Measurements from ENCODE around the gene SI.

Gene SI

GRCh38 chr3:164940745-164941144 lies 137.6 kb downstream of the SI start:
- in situ Hi-C loops (cut with HindIII; ENCODE audit: low pct_unique_long_range_greater_than_20kb, low sequenced_read_pairs), result no loop called here
- no peak for TF ChIP-seq JUND (IDR thresholded peaks at IDR 0.05; ENCODE audit: low read depth)
- peak in 1 of 2 experiments; percentile 22 for DNase-seq (ENCODE audit: low read depth in 1 of 2, low spot score in 1 of 2)

- no peak for DNase-seq (ENCODE audit: low read depth in 1 of 2, low spot score in 1 of 2)
- in situ Hi-C loops (cut with HindIII; ENCODE audit: low pct_unique_long_range_greater_than_20kb, low sequenced_read_pairs), result no loop called here
- TF ChIP-seq JUND (IDR thresholded peaks at IDR 0.05; ENCODE audit: low read depth), result no peak
Measured at GRCh38 chr3:164929642-164930041, 148.7 kb downstream of the SI start.

All from T47D (cell line).